Fibroblast of lung (primary cell): ENCODE data around the gene GPR84. TPM values are rescaled to one million over a fixed set of nuclear protein-coding genes. Genes with fewer than 3 reads are reported as not detected.

Experiments used
- DNase-seq, 2 donors: peaks; one replicate each; pipeline versions ENCODE4 v3.0.0 to v3.0.0-alpha.2; 2010; ENCODE audit warnings: low read depth in 2 of 2
- H2AFZ ChIP-seq: 2 replicates; pipeline ENCODE4 v1.5.1; 2012; ENCODE audit warnings: low read length, control low read depth, inconsistent platforms
- H3K27ac ChIP-seq: 2 replicates; pipeline ENCODE4 v1.5.1; 2011; ENCODE audit warnings: low read length, control low read depth; ENCODE audit not compliant: insufficient read depth
- H3K27me3 ChIP-seq: 2 replicates; pipeline ENCODE4 v1.5.1; 2011; ENCODE audit warnings: mild to moderate bottlenecking, low read length; ENCODE audit not compliant: control insufficient read depth, insufficient read depth
- H3K36me3 ChIP-seq: 2 replicates; pipeline ENCODE4 v1.5.1; 2011; ENCODE audit warnings: low read length; ENCODE audit not compliant: control insufficient read depth, insufficient read depth
- H3K4me1 ChIP-seq: 2 replicates; pipeline ENCODE4 v1.5.1; 2011; ENCODE audit warnings: low read length; ENCODE audit not compliant: control insufficient read depth, insufficient read depth; ENCODE audit errors: extremely low read depth
- H3K4me2 ChIP-seq: 2 replicates; pipeline ENCODE4 v1.5.1; 2011; ENCODE audit warnings: low read length, control low read depth; ENCODE audit not compliant: insufficient read depth; ENCODE audit errors: extremely low read depth
- H3K4me3 ChIP-seq, 4 experiments: fragments of 200-600 bp in 1 of 4; sonication (generic) in 1 of 4; replicated peaks in 1 of 4; 2 replicates each; pipeline ENCODE4 v1.5.1; 2011 to 2016; ENCODE audit warnings: low read length in 4 of 4, low read depth in 3 of 4, mild to moderate bottlenecking in 3 of 4, control low read depth in 2 of 4, inconsistent platforms in 1 of 4, mixed read lengths in 1 of 4; ENCODE audit not compliant: insufficient read depth in 1 of 4; ENCODE audit errors: control extremely low read depth in 1 of 4
- H3K79me2 ChIP-seq: 2 replicates; pipeline ENCODE4 v1.5.1; 2012; ENCODE audit warnings: mild to moderate bottlenecking, low read length, inconsistent platforms; ENCODE audit not compliant: control insufficient read depth, insufficient read depth
- H3K9ac ChIP-seq: 2 replicates; pipeline ENCODE4 v1.5.1; 2011; ENCODE audit warnings: mild to moderate bottlenecking, low read length, control low read depth; ENCODE audit not compliant: insufficient read depth
- H3K9me3 ChIP-seq: 2 replicates; pipeline ENCODE4 v1.5.1; 2012; ENCODE audit warnings: low read depth, low read length; ENCODE audit not compliant: control insufficient read depth, insufficient read depth
- H4K20me1 ChIP-seq: 2 replicates; pipeline ENCODE4 v1.5.1; 2011; ENCODE audit warnings: low read length; ENCODE audit not compliant: control insufficient read depth, insufficient read depth; ENCODE audit errors: extremely low read depth
- CTCF ChIP-seq, 2 donors: IDR thresholded peaks in 1 of 2; conservative IDR thresholded peaks in 1 of 2; 1 replicate in 1 of 2; 2 replicates in 1 of 2; pipeline ENCODE4 v1.5.1; 2011 to 2012; ENCODE audit warnings: low read length in 2 of 2, control low read depth in 1 of 2, inconsistent platforms in 1 of 2, low read depth in 1 of 2, mild to moderate bottlenecking in 1 of 2
- EZH2 ChIP-seq: IDR thresholded peaks from 2 replicates; pipeline ENCODE4 v1.5.1; 2012; ENCODE audit warnings: low read length, control low read depth, mild to moderate bottlenecking; ENCODE audit errors: missing control alignments
- polyA plus RNA-seq, 2 donors: library from polyadenylated mRNA; depleted of rRNA in 1 of 2; stranded (reverse) in 1 of 2; unstranded in 1 of 2; fragments of >200 nt; gene quantifications; 2 replicates each; pipeline ENCODE4 v1.2.1, GENCODE V29; 2011 to 2012; ENCODE audit warnings: missing spikeins in 1 of 2
- total RNA-seq: library from RNA; depleted of rRNA; stranded (reverse); fragments of >200 nt; gene quantifications from 2 replicates; pipeline ENCODE4 v1.2.1, GENCODE V29; 2014

Gene GPR84
- total and polyA plus RNA-seq, 2 donors (not counting 1 experiment from before 2014, with no cell fraction given): 0.03 TPM; not detected in 1

GRCh38 chr12:54381136-54381535 lies 16.9 kb upstream of the GPR84 start:
- Histone ChIP-seq H4K20me1 (no peaks in the 10 kb centered on the region), H3K79me2 (no peaks in the 10 kb centered on the region), H2AFZ (no peak overlapping the region), H3K36me3 (no peaks in the 10 kb centered on the region), H3K4me1 (peaks cover 9% of the 10 kb centered on the region), H3K4me2 (no peak overlapping the region), H3K9ac (no peak overlapping the region), H3K9me3 (no peaks in the 10 kb centered on the region), H3K27me3 (no peaks in the 10 kb centered on the region), H3K4me3 (no peak overlapping the region), H3K27ac (no peak overlapping the region)
- TF ChIP-seq CTCF (conservative IDR thresholded peaks at IDR 0.05 in 1 of 2, IDR thresholded peaks at IDR 0.05 in 1 of 2; ENCODE audit: low read depth in 1 of 2, low read length in 2 of 2) (no peak), EZH2 (no peak)
- DNase-seq: no peak

GRCh38 chr12:54379398-54380201 lies 15.3 kb upstream of the GPR84 start:
- TF ChIP-seq EZH2 (no peak), CTCF (conservative IDR thresholded peaks at IDR 0.05 in 1 of 2, IDR thresholded peaks at IDR 0.05 in 1 of 2; ENCODE audit: low read depth in 1 of 2, low read length in 2 of 2) (peak; percentile 100)
- Histone ChIP-seq H3K27ac (peak overlapping the region; percentile 39), H3K36me3 (no peaks in the 10 kb centered on the region), H4K20me1 (no peaks in the 10 kb centered on the region), H3K79me2 (no peaks in the 10 kb centered on the region), H3K9ac (peak overlapping the region; percentile 1), H2AFZ (peak overlapping the region; percentile 58), H3K4me3 (peak overlapping the region; percentile 50 to 61 (median 56)), H3K27me3 (no peaks in the 10 kb centered on the region), H3K4me2 (peak overlapping the region; percentile 90), H3K9me3 (no peaks in the 10 kb centered on the region), H3K4me1 (peaks cover 9% of the 10 kb centered on the region)
- DNase-seq: peak; percentile 74 to 81

GRCh38 chr12:54378796-54379397 lies 14.6 kb upstream of the GPR84 start:
- Histone ChIP-seq H3K79me2 (no peaks in the 10 kb centered on the region), H3K9ac (peak overlapping the region; percentile 40), H3K27me3 (no peaks in the 10 kb centered on the region), H3K36me3 (no peaks in the 10 kb centered on the region), H3K27ac (peak overlapping the region; percentile 39), H3K4me2 (peak overlapping the region; percentile 90), H3K4me1 (peaks cover 9% of the 10 kb centered on the region), H2AFZ (peak overlapping the region; percentile 58), H3K9me3 (no peaks in the 10 kb centered on the region), H4K20me1 (no peaks in the 10 kb centered on the region), H3K4me3 (peak overlapping the region; percentile 50 to 61 (median 56))
- TF ChIP-seq CTCF (conservative IDR thresholded peaks at IDR 0.05 in 1 of 2, IDR thresholded peaks at IDR 0.05 in 1 of 2; ENCODE audit: low read depth in 1 of 2, low read length in 2 of 2) (no peak), EZH2 (no peak)
- no peak for DNase-seq
